ENCODE measurements around the gene FOXB1. TPM values are rescaled to one million over a fixed set of nuclear protein-coding genes. Genes with fewer than 3 reads are reported as not detected.

Gene FOXB1
- total and polyA plus RNA-seq, 2 experiments from 2014 or later: 4.7 to 6.7 TPM

DNA sequence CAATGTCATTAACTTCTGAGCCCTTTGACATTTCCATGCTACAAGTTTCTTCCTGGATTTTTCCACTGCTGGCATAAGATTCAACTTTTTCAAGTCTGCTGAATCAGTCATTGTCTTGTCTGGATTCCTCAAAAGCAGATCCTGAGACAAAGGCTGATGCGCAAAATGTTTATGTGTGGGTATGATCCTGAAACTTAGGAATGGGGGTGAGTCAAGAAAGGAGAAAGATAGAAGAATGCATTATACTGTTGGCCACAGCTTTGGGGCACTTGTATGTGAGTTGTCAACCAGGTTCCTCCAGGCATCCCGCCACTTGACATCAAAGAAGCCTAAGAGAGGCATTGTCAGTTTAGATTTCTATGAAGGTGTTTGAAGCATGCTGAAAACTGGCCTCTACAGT lies 50.4 kb downstream of the FOXB1 start (continued):
- TF ChIP-seq CTCF (conservative IDR thresholded peaks at IDR 0.05; ENCODE audit: low read depth in 2 of 2): no peak
- TF ChIP-seq EZH2 (IDR thresholded peaks at IDR 0.05; ENCODE audit: low read depth, unreplicated experiment): no peak
- no peak for TF ChIP-seq CREB1 (CRISPR knock-in tag; IDR thresholded peaks at IDR 0.05; ENCODE audit: low read depth)
